H54 (cell line): Measurements from ENCODE around the gene GPR183.

Experiments used
- DNase-seq: peaks from one replicate; pipeline ENCODE4 v3.0.0; 2011; ENCODE audit warnings: low spot score, mixed read lengths; ENCODE audit not compliant: insufficient read length
- FAIRE-seq: peaks from 3 replicates; lab custom pipeline; 2011; peaks lifted over from hg19 to GRCh38; lab: Jason Lieb, UNC
- POLR2A ChIP-seq: IDR thresholded peaks from 2 replicates; pipeline ENCODE4 v1.6.1; 2011; ENCODE audit warnings: low read depth, mild to moderate bottlenecking, low read length

The GPR183 gene

DNA sequence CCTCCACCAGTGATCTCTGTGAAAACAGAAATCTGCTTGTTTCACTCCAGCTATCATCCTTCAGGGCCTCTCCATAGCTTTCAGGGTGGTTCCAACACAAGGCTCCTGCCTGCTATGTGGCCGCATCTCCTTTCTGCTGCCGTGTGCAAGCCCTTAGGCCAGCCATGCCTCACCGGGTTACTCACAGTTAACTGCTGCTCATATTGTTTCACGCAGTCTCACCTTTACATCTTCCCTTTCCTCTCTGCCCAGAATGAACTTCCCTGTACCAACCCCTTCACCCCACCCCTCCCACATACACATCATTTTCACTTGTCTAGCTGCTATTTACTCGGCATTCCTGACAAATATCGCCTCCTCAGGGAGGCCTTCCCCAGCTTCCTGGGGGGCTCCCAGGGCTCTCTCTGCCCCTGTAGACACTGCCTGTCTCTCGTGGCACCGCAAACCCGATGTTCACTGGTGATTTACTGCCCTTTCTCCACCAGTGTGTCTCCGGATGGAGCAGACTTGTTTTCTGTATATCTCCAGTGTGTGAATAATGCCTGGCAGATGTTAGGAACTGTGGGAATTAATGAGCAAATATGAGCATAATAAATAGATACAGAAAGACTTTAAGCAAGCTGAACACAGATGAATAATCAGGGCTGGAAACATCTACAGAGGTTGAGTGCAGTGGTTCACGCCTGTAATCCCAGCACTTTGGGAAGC, 39.3 kb upstream of the GPR183 start:
- TF ChIP-seq POLR2A, result no peak
- FAIRE-seq (no peak), DNase-seq (no peak)

DNA sequence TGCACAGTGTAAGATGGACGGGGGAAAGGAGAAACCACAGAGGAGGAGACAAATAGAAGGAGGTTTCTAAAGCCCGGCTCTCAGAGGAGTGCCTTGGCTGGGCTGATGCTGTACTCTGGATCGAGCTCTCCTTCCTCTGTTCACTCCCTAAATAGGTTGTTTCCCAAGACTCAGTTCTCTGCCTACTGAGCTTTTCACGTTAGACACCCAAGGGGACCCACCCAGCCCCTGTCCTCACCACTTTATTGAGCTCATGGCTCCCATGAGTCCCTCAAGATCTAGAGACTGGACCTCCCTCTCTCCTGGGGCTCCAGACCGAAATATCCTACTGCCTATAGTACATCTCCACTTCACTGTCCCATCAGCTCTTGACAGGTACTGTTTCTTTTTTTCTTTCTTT, 38.1 kb upstream of the GPR183 start:
- TF ChIP-seq POLR2A, result no peak
- no peak for DNase-seq
- no peak for FAIRE-seq

DNA sequence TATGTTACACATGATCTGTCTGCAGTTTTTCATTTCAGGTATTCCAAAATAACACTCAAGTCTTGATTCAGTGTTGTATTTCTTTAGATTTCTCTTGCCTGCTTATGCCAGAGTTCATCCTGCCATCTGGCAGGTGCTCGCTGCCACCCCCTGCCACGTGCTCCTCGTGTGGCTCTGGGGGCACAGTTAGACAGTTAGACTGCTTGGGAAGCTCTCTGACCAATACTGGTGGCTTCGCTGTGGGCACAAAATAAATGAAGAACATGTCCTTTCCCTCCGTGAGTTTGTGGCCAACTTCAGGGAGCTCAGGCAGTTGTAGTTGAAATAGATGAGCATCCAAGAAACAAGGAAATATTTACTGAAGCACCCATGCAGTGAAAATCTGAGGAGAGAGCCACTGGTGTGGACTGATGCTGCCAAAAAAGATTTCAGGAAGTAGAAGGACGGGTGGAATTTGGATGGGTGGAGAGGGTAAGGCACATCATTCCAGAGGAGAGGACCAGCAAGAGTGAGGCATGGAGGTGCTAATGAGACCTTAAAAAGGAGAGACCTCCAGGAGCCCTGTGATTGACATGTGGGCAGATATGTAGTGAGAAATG, 37.5 kb upstream of the GPR183 start:
- DNase-seq (no peak), FAIRE-seq (no peak)
- TF ChIP-seq POLR2A, result no peak

DNA sequence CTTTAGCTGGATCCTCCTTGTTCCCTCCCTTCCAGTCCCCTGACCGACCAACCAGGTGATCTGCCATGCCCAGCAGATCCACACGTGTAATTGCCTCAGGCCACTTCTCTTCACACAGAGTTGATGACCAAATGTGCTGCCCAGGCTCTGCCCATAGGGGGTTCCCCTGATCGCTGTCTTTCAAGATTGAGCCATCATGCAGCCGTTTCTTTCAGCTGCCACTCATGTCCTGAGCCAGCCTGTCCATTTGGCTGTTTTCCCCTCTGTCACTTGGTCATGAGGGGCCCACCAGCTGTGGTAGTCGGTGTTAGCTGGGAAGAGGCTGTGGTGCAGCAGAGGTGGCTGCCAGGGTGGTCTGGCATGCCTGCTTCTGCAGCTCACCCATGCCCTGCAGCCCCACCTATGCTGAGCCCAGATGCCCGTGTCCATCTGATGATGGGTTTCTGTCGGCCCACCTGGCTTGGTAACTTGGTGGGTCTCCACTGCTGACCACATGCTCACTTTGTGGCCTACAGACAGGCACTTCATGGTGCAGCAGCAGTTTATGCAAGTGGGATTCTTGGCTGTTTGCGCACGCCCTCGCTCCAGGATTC, 35.6 kb upstream of the GPR183 start:
- DNase-seq, result no peak
- TF ChIP-seq POLR2A, result no peak
- no peak for FAIRE-seq

DNA sequence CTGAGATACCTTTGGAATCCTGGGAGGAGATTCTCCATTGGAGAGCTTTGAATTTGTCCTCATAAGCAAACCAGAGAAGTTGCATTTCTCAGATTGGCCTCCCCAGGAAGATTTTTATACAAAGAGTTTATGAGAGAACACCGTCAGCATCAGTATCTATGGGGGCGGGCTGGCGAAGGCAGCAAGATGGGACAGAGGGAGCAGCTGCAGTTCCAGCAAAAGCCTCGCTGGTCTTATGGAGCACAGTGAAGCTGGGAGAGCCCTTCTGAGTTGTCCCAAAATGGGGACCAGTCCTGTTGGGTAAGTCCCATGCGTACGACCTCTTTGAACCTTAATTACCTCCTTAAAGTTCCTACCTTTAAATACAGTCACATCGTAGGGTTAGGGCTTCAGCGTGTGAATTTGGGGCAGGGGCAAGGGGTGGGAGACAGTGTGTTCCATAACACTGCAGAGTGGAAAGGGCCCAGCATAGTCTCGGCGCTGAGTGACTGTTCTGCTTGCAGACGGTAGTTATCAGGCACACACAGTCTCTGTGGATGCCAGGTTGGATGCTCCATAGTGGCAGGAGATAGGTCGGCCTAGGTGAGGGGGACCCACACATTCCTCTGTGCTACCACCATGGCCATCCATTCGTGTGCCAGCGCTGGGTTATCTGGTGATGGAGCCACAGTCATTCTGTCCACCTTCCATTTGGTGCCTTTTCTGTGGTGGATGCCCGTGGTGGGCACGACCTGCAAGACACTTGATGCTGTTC, 34.9 kb upstream of the GPR183 start:
- TF ChIP-seq POLR2A, result no peak
- peak; percentile 62 for FAIRE-seq
- DNase-seq, result no peak

DNA sequence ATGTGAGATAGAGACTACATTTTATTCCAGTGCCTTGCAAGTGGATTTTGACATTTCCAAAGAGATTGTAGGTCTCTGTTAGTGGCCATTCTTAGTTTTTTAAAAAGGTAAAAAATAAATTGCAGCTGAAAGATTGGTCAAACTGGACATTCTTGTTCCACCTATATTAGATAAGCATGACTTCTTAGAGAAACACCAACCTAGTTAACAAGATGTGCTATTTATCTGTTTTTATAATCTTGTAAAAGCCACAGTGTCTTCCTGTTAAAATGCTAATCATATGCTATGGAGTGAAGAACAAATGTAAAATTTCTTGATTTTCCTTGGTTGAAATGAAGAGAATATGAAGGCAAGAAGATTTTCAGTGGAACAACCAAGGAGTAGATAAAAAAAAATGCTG, 33.4 kb upstream of the GPR183 start:
- TF ChIP-seq POLR2A, result no peak
- peak; percentile 67 for FAIRE-seq
- no peak for DNase-seq

DNA sequence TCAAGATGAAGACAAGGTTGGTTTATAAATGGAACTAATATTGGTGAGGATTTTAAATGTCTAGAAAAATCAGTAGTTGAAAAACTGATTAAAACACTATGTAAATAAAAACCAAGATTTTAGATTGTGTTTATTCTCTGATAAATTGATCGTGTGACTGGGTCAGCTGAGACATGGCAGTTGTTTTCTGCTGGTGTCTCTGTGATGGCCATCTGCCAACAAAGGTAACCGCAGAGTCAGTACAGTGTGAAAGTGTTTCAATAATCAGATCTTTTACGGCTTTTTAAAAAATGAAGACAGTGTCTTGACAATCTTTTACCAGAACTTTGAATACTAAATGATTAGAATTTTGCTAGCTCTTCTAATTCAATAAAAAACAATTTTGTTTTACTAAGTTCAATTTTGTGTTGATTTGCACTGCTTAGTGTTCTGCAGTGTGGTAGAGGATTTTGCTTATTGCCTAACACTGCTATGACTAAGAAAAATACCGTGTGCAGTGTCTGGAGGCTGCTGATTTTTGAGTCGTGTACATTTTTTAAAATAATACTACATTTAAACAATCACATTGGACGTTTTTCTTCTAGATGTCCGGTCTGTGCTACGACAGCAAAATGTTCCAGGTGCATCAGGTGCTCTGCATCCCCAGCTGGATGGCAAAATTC, 32.7 kb upstream of the GPR183 start:
- no peak for DNase-seq
- no peak for TF ChIP-seq POLR2A
- FAIRE-seq, result peak; percentile 83

DNA sequence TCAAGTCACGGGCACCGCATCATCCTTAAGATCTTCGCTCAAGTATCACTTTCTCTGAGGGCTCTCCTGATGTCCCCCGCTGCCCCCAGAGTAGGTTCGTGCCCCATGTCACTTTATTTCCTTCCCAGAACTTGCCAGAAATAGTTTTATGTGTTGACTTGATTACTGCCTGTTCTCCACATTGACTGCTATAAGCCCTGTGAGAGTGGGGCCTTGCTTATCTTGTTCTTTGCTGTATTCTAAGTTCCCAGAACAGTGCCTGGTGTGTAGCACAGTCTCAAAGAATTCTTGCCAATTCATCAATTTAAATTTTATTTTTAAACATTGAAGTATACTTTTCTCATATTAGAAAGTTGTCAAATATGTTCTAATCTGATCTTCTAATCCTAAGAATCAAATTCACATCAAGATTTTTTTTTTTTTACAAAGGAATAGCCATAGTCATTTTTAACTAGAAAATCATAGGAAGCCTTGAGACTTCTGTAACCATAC, 32.1 kb upstream of the GPR183 start:
- DNase-seq (no peak), FAIRE-seq (peak; percentile 52)
- TF ChIP-seq POLR2A, result no peak

DNA sequence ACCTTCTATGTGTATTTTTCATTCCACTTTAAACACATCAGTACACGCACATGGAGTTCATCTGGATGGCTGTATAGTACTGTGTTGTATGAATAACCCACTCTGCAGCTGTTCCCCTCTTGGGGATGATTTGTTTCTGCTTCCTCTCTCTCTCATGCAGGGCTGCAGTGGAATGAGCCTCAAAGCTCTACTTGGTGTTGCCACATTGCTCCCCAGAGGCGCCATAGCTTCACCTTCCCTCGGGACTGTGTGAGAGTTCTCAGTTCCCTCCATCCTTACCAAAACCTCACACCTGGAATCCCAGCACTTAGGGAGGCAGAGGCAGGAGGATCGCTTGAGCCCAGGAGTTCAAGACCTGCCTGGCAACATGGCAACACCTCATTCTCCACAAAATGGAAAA, 28.4 kb upstream of the GPR183 start:
- DNase-seq (no peak), FAIRE-seq (no peak)
- no peak for TF ChIP-seq POLR2A

DNA sequence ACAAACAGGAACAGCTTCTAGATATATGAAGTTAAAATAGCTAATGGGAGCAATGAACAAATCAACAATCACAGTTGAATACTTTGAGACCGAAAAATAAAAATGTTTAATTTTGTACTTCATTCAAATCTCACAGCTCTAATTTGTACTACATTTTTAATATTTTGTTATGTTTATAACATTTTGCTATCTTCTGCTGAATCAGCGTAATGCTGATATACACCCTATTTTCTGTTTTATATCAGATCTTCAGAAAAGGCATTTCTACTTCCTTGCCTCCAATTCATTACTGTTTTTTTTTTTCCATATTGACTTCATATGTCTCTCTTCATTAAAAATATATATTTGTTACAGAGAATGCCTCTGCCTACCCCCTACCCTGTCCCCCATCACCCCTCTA, 27.9 kb upstream of the GPR183 start:
- FAIRE-seq (no peak), DNase-seq (no peak)
- no peak for TF ChIP-seq POLR2A

DNA sequence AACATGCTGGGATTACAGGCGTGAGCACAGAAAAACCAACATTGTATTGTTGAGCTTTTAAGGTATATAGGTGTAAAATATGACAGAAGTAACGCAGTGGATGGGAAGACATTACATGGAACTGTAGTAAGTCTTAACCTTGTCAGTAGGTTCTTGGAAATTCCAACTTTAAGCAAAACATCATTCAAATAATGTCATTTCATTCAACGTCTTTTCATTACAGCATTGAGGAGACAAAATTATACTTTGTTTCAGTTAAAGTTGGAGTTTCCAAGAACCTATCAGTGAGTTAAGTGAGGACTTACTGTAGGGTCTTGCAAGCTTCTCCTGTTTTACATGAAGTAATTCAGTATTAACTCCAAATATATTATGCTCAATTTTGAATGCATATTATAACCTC, 27.0 kb upstream of the GPR183 start:
- TF ChIP-seq POLR2A, result no peak
- no peak for DNase-seq
- FAIRE-seq, result peak; percentile 80

DNA sequence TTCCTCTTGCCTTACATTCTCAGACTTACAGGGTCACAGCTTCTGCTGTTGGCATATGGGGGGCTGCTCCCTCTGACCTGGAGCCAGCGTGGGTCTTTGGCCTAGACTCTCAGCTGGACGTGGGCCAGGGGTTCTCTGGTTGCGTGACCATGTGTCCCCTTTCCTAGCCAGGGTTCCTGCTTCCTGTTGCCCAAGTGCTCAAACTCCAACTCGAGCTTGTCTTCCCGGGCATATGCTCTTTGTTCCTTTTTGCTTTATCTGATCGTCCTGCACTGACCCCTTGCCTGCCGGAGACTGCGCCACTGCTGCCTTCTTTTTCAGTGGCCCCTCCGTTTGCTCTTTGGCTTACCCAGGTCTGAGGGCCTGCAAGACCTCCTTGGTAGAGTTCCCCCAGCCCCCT, 25.3 kb upstream of the GPR183 start:
- FAIRE-seq, result peak; percentile 20
- no peak for TF ChIP-seq POLR2A
- no peak for DNase-seq

DNA sequence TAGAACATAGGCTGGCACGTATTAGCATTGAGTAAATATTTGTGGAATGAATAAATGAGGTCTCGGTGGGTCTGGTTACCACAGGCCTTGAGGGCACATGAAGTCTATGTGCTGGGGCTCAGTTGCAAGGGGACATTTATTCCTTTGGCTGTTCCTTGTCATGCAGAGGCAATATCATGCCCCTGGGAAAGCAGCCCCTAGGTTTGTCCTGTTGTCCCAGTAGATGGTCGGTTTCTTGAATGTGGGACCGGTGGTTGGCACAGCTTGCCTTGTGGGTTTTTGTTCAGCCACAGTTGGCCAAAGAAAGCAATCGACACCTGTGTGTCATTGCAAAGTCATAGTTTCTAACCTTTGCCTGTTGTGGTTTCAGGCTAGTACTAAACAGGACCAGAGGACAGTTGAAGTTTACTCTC, 24.7 kb upstream of the GPR183 start:
- TF ChIP-seq POLR2A, result no peak
- peak; percentile 99 for FAIRE-seq
- DNase-seq, result no peak
